Kasumi-1 (cell line): Measurements from ENCODE around the gene CXCL10.
"Not testable (repeated sequence)": the region's sequence is repeated elsewhere in the genome, so short reads cannot be mapped to it uniquely, and the experiment has no call there.

Experiments used
- DNase-seq, 2 experiments: peaks; one replicate each; lab custom pipeline; 2025; lab: John Stamatoyannopoulos, UW

The CXCL10 gene

DNA sequence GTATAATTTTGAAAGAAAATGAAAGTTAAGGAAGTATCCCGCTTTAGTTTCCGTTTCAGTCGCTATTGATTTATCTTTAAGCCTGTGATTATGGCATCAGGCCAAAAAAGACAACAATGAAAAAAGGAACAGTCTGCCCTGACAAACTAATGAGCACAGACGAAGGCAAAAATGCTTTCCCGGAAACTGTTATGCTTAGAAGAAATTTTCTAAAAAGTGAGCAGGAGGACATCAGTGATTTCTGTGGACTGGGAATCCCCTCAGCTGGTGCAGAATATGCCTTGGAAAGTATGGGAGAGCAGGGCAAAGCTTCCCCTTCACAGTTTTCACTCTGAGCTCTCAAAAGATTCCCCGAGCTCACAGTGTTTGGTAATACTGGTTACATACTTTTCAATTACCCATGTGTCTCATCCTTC is 5.1 kb upstream of the CXCL10 start:
- DNase-seq = no peak

DNA sequence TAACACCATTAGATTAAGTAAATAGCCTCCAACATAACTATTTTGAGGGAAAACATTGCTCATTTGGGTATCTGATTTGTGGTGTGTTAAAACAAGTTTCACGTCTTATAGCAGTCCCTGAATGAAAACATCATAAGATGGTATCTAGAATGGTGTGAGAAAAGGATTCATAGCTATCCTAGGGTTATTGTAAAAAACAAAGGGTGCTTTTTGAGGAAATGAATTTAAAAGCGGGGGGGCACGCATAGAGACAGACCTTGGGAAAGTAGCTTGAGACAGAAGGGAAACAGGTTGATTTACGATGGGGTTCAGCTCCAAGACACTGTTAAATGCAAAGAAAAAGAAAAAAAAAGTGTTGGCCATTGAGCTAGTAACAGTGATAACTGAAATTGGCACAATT is 768 bp upstream of the CXCL10 start:
- no peak for DNase-seq

DNA sequence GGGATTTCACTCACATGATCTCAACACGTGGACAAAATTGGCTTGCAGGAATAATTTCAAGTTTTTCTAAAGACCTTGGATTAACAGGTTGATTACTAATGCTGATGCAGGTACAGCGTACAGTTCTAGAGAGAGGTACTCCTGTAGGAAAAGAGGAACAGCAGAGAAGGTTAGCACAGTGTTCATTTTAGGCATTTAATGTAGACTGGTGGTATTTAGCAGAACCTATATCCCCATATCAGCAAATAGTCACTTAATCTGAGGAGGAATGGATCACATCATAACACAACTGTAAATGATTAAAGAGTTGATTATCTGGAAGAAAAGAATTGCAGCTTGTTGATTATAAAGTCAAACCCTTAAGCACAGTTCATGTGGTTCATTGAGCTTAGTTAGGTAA is 620 bp downstream of the CXCL10 start:
- DNase-seq = no peak

DNA sequence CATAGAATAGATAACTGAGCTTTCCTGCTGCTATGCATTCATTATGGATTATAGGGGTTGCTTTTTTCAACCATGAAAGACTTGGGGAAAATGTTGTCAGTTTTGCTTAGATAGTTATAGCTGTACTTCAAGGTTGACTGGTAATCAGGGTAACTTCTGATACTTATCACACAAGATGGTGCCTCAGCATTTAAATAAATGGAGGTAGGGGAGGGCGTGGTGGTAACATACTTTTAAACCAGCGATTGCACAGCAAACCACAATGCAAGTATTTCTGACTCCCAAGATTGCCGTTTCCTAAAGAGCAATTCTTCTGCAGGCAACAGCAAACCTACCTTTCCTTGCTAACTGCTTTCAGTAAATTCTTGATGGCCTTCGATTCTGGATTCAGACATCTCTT is 1.3 kb downstream of the CXCL10 start:
- no peak for DNase-seq

DNA sequence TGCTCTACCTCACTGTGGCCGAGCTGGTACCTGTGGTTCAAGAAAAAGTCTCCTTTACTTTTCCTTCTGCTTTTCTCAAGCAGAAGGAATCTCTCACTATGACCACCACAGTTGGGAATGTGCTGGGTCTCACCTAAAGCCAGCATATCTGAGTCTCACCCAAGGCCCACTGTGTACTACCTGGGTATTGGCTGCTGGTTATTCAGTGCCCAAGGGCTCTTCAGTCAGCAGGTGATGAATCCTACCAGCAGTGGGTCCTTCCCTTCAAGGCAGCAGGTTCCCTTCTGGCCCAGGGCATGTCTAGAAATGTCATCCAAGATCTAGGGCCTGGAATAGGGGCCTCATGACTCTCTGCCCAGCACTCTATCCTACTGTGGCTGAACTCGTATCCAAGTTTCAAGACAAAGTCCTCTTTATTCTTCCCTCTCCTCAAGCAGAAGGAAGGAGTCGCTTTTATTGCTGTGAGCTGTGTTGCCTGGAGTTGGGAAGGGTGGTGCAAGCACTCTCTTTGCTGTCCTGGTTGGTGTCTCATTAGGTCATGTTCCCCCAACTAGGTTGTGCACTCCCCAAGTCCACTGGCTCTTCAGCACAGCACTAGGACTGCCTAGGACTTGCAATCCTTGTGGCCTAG is 6.1 kb downstream of the CXCL10 start:
- DNase-seq = no peak

DNA sequence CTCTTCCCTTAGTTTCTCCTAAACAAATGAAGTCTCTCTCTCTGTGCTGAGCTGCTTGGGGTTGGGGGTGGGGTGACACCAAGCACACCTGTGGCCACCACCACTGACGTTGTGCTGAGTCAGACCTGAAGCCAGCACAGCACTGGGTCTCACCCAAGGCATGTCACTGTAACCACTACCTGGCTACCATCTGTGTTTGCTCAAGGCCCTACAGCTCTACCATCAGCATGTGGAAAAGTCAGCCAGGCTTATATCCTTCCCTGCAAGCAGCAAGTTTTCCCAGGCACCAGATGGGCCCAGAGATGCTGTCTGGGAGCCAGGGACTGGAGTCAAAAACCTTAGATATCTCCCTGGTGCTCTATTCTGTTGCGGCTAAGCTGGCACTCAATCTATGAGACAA is 6.9 kb downstream of the CXCL10 start:
- DNase-seq = no peak

DNA sequence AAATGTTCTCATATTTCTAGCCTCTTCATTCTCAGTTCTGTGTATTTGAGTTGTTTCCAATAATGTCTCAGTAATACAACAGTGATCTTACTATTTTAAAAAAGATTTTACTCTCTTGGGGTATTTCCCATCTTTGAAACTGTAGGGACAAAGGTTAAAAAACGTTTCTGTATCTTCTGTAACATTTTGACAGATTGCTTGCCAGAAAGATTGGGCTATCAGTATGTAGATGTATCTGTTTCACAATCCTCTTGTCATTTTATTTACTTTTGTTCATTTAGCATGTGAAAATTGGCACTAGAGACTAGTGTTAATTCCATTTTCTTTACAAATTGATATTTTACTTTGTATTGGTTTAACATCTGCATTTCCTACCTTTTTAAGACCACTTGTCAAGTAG is 9.8 kb downstream of the CXCL10 start:
- no peak for DNase-seq

DNA sequence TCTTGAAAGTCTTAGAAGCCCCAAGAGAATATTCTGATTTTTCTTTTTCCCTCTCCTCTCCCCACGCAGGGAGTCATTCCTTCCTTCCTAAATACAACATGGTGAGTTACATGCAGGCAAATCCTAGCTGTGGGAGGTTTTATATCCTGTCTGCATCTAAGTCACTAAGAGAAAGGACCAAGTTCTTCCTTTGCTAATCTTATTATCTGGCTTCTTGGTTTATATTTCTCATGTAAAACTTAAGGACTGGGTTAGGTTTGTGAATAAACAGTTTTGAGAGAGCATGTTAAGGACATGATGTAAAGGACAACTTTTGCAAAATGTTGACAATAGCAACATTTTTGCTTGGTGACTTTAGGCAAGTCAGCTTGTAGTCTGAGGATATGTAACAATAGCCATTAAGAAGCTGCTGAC is 10.9 kb downstream of the CXCL10 start:
- no peak for DNase-seq

DNA sequence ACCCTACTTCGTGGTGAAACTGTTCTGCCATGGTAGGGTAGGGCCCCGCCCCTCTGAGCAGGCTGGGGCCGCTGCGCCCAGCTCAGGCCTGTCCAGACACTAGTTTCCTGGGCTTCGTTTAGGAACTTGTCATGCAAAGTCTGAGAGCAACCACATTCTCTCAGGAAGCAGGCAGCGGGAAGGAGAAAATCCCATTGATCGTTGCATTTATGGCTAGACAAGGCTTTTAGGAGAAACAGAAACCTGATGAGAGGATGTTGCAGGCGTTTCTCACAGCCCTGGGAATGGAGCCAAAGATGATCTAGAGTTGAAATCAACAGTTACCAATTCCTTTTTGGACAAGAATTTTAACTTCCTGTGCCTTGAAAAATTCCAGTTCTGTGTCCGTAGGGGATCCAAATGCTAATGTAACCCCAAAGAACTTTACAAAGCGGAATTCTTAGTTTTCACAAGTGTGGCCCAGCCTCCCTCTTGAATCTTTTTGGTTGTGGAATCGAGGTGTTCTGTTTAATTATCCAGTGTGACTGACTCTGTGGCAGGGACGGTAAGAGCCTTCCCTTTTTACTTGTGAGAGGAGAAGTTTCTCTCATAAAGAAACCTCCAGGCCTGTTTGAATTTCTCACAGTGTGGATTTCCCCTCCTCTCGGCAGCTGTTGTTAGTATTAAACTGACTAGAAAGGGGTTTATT is 11.5 kb downstream of the CXCL10 start:
- DNase-seq = peak in 1 of 2 experiments; percentile 38

DNA sequence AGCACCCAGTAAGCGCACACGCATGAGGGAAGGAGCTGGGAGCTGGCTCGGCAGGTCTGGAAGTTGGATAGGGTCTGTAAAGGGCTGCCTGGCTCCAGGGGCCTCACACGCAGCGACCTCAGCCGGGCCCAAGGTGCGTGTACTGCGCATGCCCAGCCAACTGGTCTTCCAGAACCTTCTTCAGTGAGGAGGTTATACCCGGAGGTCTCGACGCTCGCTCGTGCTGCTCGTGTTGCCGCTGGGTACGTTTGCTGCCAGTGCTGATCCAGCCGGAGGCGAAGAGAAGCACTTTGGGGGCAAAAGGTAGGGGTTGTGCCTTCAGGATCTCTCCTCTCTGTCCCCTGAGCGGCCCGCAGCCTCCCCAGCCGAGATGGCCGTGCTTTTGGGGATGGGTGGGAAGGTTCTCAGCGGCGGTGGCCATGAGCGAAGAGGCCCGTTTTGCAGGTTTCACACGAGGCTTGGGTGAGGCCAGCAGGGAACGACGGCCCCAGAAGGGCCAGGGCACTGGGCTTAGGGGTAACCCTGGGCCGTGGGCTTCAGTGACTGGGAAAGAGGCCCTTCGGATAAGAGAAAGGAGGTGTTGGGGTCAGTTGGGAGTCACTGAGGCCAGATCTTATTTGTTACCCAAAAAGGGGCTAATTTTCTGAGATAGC is 12.2 kb downstream of the CXCL10 start:
- no peak for DNase-seq

DNA sequence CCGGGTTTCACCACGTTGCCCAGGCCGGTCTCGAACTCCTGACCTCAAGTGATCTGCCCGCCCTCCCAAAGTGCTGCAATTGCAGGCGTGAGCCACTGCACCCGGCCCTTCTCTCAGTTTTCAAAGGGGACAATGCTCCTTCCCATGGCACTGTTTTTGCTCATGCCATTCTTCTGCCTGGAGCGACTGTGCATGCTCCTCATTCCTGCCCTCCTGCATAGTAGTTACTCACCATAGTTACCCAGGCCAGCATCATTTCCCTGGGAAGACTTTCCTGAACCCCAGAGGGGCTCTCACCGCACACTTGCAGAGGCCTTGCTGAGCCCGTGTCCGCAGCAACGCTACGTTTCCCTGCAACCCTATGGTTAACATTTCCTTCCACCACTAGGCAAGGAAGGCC is 12.7 kb downstream of the CXCL10 start:
- no peak for DNase-seq

DNA sequence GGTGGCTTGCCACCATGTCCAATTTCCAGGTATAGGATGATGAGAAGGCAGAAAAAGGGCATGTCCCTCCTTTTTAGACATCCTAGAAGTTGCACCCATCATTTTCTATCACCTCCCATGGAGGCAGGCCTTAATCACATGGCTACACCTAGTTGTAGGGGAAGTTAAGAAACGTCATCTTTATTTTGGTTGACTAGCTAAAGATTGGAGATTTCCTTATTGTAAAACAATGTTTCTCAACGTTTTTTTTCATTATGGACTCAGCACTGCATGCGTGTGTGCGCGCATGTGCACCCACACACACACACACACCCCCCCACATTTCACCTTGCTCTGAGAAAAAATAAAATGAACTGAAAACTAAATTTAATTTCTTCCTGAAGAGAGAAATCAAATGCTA is 14.0 kb downstream of the CXCL10 start:
- no peak for DNase-seq

DNA sequence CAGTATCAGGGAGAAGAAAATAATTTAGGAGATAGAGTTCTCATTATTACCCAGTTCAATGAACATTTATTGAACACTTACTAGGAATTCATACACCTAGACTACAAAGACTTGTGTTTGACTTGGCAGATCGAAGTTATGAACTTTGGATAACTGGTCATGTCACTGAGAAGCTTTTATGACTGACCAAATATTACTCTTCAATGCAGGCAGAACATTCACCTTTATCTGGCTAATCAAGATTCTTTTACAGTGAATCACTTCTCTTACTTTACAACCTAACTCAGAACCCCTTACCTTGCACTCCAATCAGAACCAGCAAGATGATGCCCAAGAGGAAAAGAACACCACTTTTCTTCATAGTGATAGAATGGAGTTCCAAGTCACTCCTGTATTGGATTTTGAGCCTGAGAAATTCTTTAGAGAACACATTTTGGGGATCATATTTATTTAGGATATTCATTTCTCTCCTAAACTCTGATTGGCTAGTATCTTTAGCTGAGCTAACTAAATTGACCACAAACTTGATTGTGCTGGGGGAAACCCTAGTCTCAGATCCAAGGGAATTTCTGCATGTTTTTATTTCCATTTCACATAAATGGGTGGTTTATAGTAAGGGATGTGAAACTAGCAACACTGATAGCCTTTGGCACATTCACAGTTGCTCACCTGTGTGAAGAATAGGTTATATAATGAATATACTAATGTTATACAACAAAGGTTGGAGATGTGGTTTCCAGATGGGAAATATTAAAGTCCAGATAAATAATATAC is 16.0 kb downstream of the CXCL10 start, which contains the start of gene CXCL9:
TSS of gene CXCL9 (minus strand) at position 421 of the 774 bp plus-strand sequence. CDS start at position 361, 60 bp downstream.
- DNase-seq = no peak

DNA sequence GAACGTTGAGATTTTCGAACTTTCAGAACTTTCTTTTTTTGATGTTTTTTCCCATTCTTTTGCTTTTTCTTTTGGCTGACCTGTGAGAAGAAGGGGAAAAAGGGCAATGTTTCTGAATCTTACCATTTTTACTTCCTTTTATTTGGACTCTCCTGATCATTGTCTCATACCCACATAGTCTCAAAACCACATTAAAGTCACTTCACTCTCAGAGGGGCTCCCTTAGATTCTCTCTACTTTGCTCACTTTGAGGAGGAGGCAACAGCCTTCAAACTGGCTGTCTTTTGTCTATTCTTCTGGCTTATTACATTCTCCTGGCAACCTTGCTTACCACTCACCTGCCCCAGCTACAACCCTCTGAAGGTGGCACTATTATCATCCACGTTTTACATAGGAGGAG is 19.7 kb downstream of the CXCL10 start:
- no peak for DNase-seq

DNA sequence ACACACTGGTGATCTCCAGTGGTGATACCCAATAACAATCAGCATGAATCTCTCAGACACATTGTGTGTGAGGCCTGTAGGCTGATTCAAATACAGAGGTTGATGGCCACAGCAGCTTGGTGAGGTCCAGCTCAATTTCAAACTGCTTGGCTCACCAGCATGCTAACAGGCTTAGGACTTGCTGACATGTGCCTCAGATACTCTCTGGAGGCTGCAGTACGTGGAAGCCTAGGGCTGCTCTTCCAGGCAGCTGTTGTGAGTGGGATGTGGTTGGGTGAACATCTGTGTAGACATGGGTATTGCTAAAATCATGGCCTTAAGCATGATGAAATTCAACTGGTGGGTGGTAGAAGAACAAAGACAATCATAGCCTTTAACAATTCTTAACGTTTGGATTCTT is 20.3 kb downstream of the CXCL10 start:
- no peak for DNase-seq

DNA sequence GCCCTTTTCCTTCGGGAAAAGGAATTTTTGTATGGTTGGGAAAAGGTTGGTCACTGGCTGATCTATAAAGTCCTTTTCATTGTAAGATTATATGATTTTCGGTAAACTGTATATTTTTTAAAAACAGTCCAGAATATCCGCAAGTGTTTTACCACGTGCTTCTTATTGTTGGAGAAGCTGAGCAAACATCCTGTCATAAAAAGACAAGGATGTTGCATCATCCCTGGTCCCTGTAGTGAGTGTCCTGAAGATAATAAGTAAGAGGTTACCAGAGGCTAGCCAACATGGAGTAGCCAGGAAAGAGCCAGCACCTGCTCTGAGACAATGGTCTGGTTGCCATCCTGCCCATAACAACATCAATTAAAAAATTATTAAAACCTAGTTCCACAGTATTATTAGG is 21.1 kb downstream of the CXCL10 start:
- no peak for DNase-seq

DNA sequence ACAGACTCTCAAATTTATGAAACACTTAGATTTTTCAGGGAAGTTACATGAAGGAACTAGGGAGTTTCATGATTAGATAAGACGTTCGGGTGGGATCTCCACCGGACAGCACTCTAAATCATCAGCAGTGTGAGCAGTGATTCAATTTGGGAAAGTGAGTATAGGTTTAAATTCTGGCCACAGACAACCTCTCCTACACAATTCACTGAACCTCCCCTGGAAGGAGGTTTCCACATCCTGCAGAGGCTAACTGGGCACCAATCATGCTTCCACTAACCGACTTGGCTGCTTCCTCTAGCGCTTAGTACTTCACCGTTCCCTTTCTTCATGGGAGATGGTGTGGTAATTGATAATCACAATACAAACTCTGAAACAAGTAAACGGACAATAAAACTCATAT is 21.6 kb downstream of the CXCL10 start:
- DNase-seq = no peak

DNA sequence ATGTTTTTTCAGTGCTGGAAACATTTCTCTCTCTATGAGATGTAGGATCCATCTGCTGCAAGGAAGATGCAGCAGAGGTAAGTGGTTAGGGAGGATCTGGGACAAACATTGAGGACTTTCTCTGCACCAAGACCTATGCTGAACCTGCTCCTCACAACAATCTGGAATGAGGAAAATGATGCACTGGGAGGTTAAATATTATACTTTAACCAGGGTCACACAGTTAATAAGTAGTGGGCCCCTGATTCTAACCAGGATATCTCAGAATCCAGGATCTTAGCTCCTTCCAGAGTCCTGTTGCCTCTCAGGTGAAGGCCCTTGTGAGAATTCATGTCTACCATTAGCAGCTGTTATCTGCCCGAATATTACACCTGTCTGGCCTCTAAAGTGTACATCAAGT is 23.0 kb downstream of the CXCL10 start:
- no peak for DNase-seq

DNA sequence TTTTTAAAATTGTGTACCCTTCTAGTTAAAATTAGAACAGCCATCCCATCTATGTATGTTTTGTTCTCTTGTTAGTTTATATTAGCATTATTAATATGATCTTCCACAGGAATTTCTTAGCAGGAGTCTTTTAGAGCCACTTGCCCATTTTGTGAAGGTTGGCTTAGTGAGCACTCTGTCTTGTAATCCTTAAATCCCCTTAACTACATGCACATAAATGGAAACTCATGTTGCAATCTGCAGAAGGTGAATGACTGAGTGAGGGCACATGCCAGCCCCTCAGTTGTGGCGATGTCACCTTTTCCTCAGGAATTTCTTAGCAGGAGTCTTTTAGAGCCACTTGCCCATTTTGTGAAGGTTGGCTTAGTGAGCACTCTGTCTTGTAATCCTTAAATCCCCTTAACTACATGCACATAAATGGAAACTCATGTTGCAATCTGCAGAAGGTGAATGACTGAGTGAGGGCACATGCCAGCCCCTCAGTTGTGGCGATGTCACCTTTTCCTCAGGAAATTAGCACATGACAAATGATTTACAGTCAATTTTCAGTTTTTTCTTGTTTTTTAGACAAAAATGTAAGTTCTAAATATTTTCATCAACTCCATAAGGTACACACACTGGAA is 24.7 kb downstream of the CXCL10 start:
- DNase-seq = not testable (repeated sequence)

DNA sequence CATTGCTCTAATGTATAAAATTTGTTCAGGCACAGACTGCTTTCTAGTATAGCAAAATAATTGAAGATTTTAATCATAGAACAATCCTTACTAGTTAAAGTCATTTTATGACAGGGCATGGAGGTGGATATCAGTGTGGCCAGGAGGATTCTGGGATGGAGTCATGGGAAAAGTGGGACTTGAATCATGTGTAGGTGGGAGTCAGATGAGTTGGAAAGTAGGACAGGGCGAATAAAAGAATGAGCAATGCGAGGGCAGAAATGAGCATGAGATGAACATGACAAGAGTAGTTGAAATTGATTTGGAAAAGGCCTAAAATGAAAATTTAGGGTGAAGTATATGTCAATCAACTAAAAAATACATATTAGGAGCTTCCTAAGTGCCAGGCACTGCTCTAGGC is 25.4 kb downstream of the CXCL10 start:
- DNase-seq = no peak

DNA sequence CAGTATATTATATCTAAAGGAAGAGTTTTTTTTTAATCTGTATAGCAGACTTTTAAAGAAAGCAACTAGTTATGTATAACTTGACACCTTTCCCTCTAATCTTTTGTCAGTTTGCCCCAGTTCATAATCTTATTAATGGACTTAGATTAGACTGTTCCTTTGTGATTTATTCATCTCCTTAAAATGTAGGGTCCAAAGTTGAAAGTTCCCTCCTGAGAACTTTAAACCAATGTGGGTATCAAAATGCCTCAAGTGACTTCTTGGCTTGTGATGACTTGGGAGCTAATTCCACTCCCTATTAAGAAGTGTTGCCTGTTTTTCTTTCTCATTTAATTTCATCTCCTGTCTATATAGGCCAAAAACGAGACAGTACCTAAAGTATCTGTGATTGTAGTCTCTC is 26.2 kb downstream of the CXCL10 start:
- no peak for DNase-seq

DNA sequence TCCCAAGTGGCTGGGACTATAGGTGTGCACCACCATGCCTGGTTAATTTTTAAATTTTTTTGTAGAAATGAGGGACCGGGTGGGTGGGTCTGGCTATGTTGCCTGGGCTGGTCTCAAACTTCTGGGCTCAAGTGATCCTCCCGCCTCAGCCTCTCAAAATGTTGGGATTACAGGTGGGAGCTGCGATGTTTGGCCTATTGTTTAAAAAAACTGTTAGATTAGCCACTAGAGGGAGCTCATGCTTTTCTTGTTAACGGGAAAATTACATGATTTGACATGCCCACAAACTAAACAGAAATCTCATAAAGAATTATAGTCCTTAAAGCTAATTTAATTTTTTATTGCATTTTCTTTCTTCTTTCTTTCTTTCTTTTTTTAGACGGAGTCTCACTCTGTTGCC is 27.6 kb downstream of the CXCL10 start:
- peak; percentile 68 to 69 for DNase-seq
